Loucy (cell line): ENCODE measurements around the gene RASGRP2.

Experiments used
- H2AFZ ChIP-seq: fragments of 200-600 bp; sonication (generic); 2 replicates; pipeline ENCODE4 v1.6.0; 2016; ENCODE audit warnings: antibody characterized with exemption, mild to moderate bottlenecking, low read length, moderate library complexity
- H3F3A ChIP-seq: fragments of 200-600 bp; 2 replicates; pipeline ENCODE4 v1.6.0; 2016; ENCODE audit warnings: antibody characterized with exemption, low read depth, mild to moderate bottlenecking
- H3K27me3 ChIP-seq: fragments of 200-600 bp; sonication (generic); 2 replicates; pipeline ENCODE4 v1.6.1; 2014; ENCODE audit warnings: low read length, mild to moderate bottlenecking; ENCODE audit not compliant: insufficient read depth, poor library complexity, severe bottlenecking
- H3K36me3 ChIP-seq: fragments of 200-600 bp; sonication (generic); 2 replicates; pipeline ENCODE4 v1.6.1; 2016; ENCODE audit warnings: low read length; ENCODE audit not compliant: insufficient read depth
- H3K4me1 ChIP-seq: fragments of 200-600 bp; sonication (generic); 2 replicates; pipeline ENCODE4 v1.5.1; 2014; ENCODE audit warnings: low read length, mild to moderate bottlenecking; ENCODE audit not compliant: insufficient read depth, poor library complexity, severe bottlenecking
- H3K4me2 ChIP-seq: fragments of 200-600 bp; sonication (generic); 2 replicates; pipeline ENCODE4 v1.6.0; 2014; ENCODE audit warnings: antibody characterized with exemption, low read length, low read depth, mild to moderate bottlenecking; ENCODE audit not compliant: poor library complexity, severe bottlenecking
- H3K4me3 ChIP-seq: fragments of 200-600 bp; sonication (generic); 2 replicates; pipeline ENCODE4 v1.5.1; 2014; ENCODE audit warnings: low read length, mild to moderate bottlenecking, mixed read lengths; ENCODE audit not compliant: poor library complexity, severe bottlenecking
- H3K79me2 ChIP-seq: fragments of 200-600 bp; sonication (generic); 2 replicates; pipeline ENCODE4 v1.6.1; 2014; ENCODE audit warnings: low read length; ENCODE audit not compliant: insufficient read depth
- H3K9ac ChIP-seq: fragments of 200-600 bp; sonication (generic); 2 replicates; pipeline ENCODE4 v1.6.0; 2014; ENCODE audit warnings: mild to moderate bottlenecking, low read depth, low read length, moderate library complexity; ENCODE audit not compliant: poor library complexity, severe bottlenecking
- H3K9me2 ChIP-seq: fragments of 200-600 bp; sonication (generic); replicated peaks from 2 replicates; pipeline ENCODE4 v1.6.1; 2016; ENCODE audit warnings: low read depth, low read length, mixed read lengths
- H3K9me3 ChIP-seq: fragments of 200-600 bp; sonication (generic); 2 replicates; pipeline ENCODE4 v1.6.1; 2014; ENCODE audit warnings: mild to moderate bottlenecking, antibody characterized with exemption, low read length, low read depth; ENCODE audit not compliant: insufficient read depth
- H4K20me1 ChIP-seq: fragments of 200-600 bp; sonication (generic); 2 replicates; pipeline ENCODE4 v1.6.0; 2014; ENCODE audit warnings: antibody characterized with exemption, low read length, mild to moderate bottlenecking; ENCODE audit not compliant: insufficient read depth, poor library complexity, severe bottlenecking
- CTCF ChIP-seq: fragments of 200-600 bp; sonication (generic); conservative IDR thresholded peaks from 2 replicates; pipeline ENCODE4 v1.5.1; 2014; ENCODE audit warnings: mild to moderate bottlenecking, antibody characterized with exemption, low read length
- EZH2phosphoT487 ChIP-seq: fragments of 200-600 bp; IDR thresholded peaks from 2 replicates; pipeline ENCODE4 v1.6.1; 2018; ENCODE audit warnings: antibody characterized with exemption, mild to moderate bottlenecking, moderate library complexity, borderline replicate concordance

The RASGRP2 gene

GRCh38 chr11:64695548-64695947 is 48.4 kb downstream of the RASGRP2 start:
- Histone ChIP-seq H3K27me3 (no peaks in the 10 kb centered on the region), H3K4me3 (no peak overlapping the region)

GRCh38 chr11:64694821-64695365 is 49.0 kb downstream of the RASGRP2 start:
- H3K9me3 ChIP-seq = no peaks in the 10 kb centered on the region
- H3K79me2 ChIP-seq = no peaks in the 10 kb centered on the region
- no peaks in the 10 kb centered on the region for H4K20me1 ChIP-seq
- H2AFZ ChIP-seq = no peak overlapping the region
- no peaks in the 10 kb centered on the region for H3K27me3 ChIP-seq
- peaks cover 18% of the 10 kb centered on the region for H3K4me1 ChIP-seq
- peak overlapping the region; percentile 13 for H3K4me2 ChIP-seq
- no peaks in the 10 kb centered on the region for H3K36me3 ChIP-seq
- H3K9me2 ChIP-seq = no peaks in the 10 kb centered on the region
- H3K4me3 ChIP-seq = no peak overlapping the region
- TF ChIP-seq CTCF = no peak
- TF ChIP-seq EZH2phosphoT487 = no peak
- H3F3A ChIP-seq = no peaks in the 10 kb centered on the region
- H3K9ac ChIP-seq = no peak overlapping the region

More at GRCh38 chr11:64695548-64695947, 48.4 kb downstream of the RASGRP2 start:
- H3K9ac ChIP-seq = no peak overlapping the region
- no peaks in the 10 kb centered on the region for H4K20me1 ChIP-seq
- no peaks in the 10 kb centered on the region for H3F3A ChIP-seq
- no peak overlapping the region for H3K4me2 ChIP-seq
- no peak for TF ChIP-seq CTCF
- no peak for TF ChIP-seq EZH2phosphoT487
- H3K4me1 ChIP-seq = peaks cover 13% of the 10 kb centered on the region
- H3K9me2 ChIP-seq = no peaks in the 10 kb centered on the region
- no peaks in the 10 kb centered on the region for H3K9me3 ChIP-seq
- H2AFZ ChIP-seq = no peak overlapping the region
- H3K36me3 ChIP-seq = no peaks in the 10 kb centered on the region
- no peaks in the 10 kb centered on the region for H3K79me2 ChIP-seq

GRCh38 chr11:64694026-64694755 is 49.8 kb downstream of the RASGRP2 start:
- Histone ChIP-seq H3K9ac (no peak overlapping the region), H3F3A (no peaks in the 10 kb centered on the region), H2AFZ (no peak overlapping the region), H3K9me3 (no peaks in the 10 kb centered on the region), H3K4me3 (no peak overlapping the region), H3K36me3 (no peaks in the 10 kb centered on the region), H3K9me2 (no peaks in the 10 kb centered on the region), H3K4me1 (peaks cover 25% of the 10 kb centered on the region), H3K4me2 (peak overlapping the region; percentile 13), H3K79me2 (no peaks in the 10 kb centered on the region), H3K27me3 (no peaks in the 10 kb centered on the region), H4K20me1 (no peaks in the 10 kb centered on the region)
- no peak for TF ChIP-seq EZH2phosphoT487
- TF ChIP-seq CTCF = no peak
